ENCODE measurements around the gene CDK5R1. TPM values are rescaled to one million over a fixed set of nuclear protein-coding genes. Genes with fewer than 3 reads are reported as not detected.

CDK5R1 gene
- total and polyA plus RNA-seq, 2 experiments from 2014 or later: 2.5 to 3.5 TPM

GRCh38 chr17:32486111-32486700 lies 587 bp upstream of the CDK5R1 start:
- DNase-seq (ENCODE audit: low read depth in 1 of 2, low spot score in 1 of 2): peak; percentile 81
- H3K9me3 ChIP-seq (ENCODE audit: low read depth): no peaks in the 10 kb centered on the region
- peaks cover 12% of the 10 kb centered on the region for H3K4me1 ChIP-seq (ENCODE audit: low read depth)
- no peak overlapping the region for H3K27ac ChIP-seq
- no peak for TF ChIP-seq CTCF (IDR thresholded peaks at IDR 0.05; ENCODE audit: low read depth, low read length)
- no peaks in the 10 kb centered on the region for H3K27me3 ChIP-seq
- H3K4me3 ChIP-seq: peak overlapping the region; percentile 56
- H3K36me3 ChIP-seq: no peaks in the 10 kb centered on the region

GRCh38 chr17:32487473-32488176 lies 832 bp downstream of the CDK5R1 start:
- H3K27ac ChIP-seq: no peak overlapping the region
- H3K9me3 ChIP-seq (ENCODE audit: low read depth): no peaks in the 10 kb centered on the region
- H3K4me1 ChIP-seq (ENCODE audit: low read depth): peaks cover 12% of the 10 kb centered on the region
- H3K27me3 ChIP-seq: no peaks in the 10 kb centered on the region
- DNase-seq (ENCODE audit: low read depth in 1 of 2, low spot score in 1 of 2): peak; percentile 13 to 60
- TF ChIP-seq CTCF (IDR thresholded peaks at IDR 0.05; ENCODE audit: low read depth, low read length): no peak
- peak overlapping the region; percentile 41 for H3K4me3 ChIP-seq
- H3K36me3 ChIP-seq: no peaks in the 10 kb centered on the region

GRCh38 chr17:32488177-32488542 lies 1.4 kb downstream of the CDK5R1 start:
- TF ChIP-seq CTCF (IDR thresholded peaks at IDR 0.05; ENCODE audit: low read depth, low read length): no peak
- no peak for DNase-seq (ENCODE audit: low read depth in 1 of 2, low spot score in 1 of 2)
- H3K36me3 ChIP-seq: no peaks in the 10 kb centered on the region
- no peaks in the 10 kb centered on the region for H3K9me3 ChIP-seq (ENCODE audit: low read depth)
- H3K4me3 ChIP-seq: no peak overlapping the region
- H3K4me1 ChIP-seq (ENCODE audit: low read depth): peaks cover 12% of the 10 kb centered on the region
- H3K27ac ChIP-seq: no peak overlapping the region
- no peaks in the 10 kb centered on the region for H3K27me3 ChIP-seq

GRCh38 chr17:32488604-32489180 lies 1.9 kb downstream of the CDK5R1 start:
- TF ChIP-seq CTCF (IDR thresholded peaks at IDR 0.05; ENCODE audit: low read depth, low read length): no peak
- DNase-seq (ENCODE audit: low read depth in 1 of 2, low spot score in 1 of 2): no peak
- no peak overlapping the region for H3K27ac ChIP-seq
- no peaks in the 10 kb centered on the region for H3K27me3 ChIP-seq
- no peaks in the 10 kb centered on the region for H3K36me3 ChIP-seq
- no peaks in the 10 kb centered on the region for H3K9me3 ChIP-seq (ENCODE audit: low read depth)
- H3K4me1 ChIP-seq (ENCODE audit: low read depth): peaks cover 11% of the 10 kb centered on the region
- H3K4me3 ChIP-seq: no peak overlapping the region

GRCh38 chr17:32489320-32490100 lies 2.7 kb downstream of the CDK5R1 start:
- no peak for TF ChIP-seq CTCF (IDR thresholded peaks at IDR 0.05; ENCODE audit: low read depth, low read length)
- Histone ChIP-seq H3K36me3 (no peaks in the 10 kb centered on the region), H3K4me1 (ENCODE audit: low read depth) (peaks cover 5% of the 10 kb centered on the region), H3K27me3 (no peaks in the 10 kb centered on the region), H3K4me3 (no peak overlapping the region), H3K27ac (no peak overlapping the region), H3K9me3 (ENCODE audit: low read depth) (no peaks in the 10 kb centered on the region)
- no peak for DNase-seq (ENCODE audit: low read depth in 1 of 2, low spot score in 1 of 2)

Data from cardiac muscle cell (in vitro differentiated cells and primary cell).